K562 (cell line): ENCODE results near the gene BACH1.

Experiments used
- GATA2 ChIP-seq: sonication (generic); formaldehyde crosslinking; IDR thresholded peaks from 2 replicates; pipeline ENCODE4 v1.4.0; 2020; ENCODE audit warnings: mild to moderate bottlenecking, missing genetic modification reagents
- MXI1 ChIP-seq: IDR thresholded peaks from 2 replicates; pipeline ENCODE4 v1.6.1; 2011; ENCODE audit warnings: low read depth, mild to moderate bottlenecking, improper control_type of control experiment, low read length
- NCOA4 ChIP-seq: fragments of 450-650 bp; IDR thresholded peaks from 2 replicates; pipeline ENCODE4 v1.6.1; 2018; ENCODE audit warnings: mild to moderate bottlenecking; ENCODE audit not compliant: partially characterized antibody
- NEUROD1 ChIP-seq: fragments of 150-350 bp; IDR thresholded peaks from 2 replicates; pipeline ENCODE4 v1.6.1; 2014; ENCODE audit warnings: borderline replicate concordance, low read length, low read depth; ENCODE audit not compliant: partially characterized antibody
- POLR2A ChIP-seq: fragments of 450-650 bp; conservative IDR thresholded peaks from 2 replicates; pipeline ENCODE4 v1.6.1; 2016
- POLR2AphosphoS2 ChIP-seq: IDR thresholded peaks from 2 replicates; pipeline ENCODE4 v1.6.1; 2012; ENCODE audit warnings: low read length, improper control_type of control experiment
- SIN3A ChIP-seq, 2 experiments: fragments of 150-350 bp in 1 of 2; IDR thresholded peaks; 2 replicates each; pipeline ENCODE4 v1.6.1; 2011 to 2016; ENCODE audit warnings: borderline replicate concordance in 2 of 2, low read depth in 2 of 2, low read length in 2 of 2, mild to moderate bottlenecking in 2 of 2, moderate library complexity in 2 of 2; ENCODE audit not compliant: control insufficient read depth in 1 of 2
- SNAPC5 ChIP-seq: fragments of 250-450 bp; sonication (Bioruptor Pico); IDR thresholded peaks from 2 replicates; pipeline ENCODE4 v1.8.0; 2021; ENCODE audit warnings: moderate library complexity, mild to moderate bottlenecking, inconsistent platforms
- ZNF24 ChIP-seq: fragments of 450-650 bp; IDR thresholded peaks from 2 replicates; pipeline ENCODE4 v1.6.1; 2016
- ZNF324 ChIP-seq: fragments of 250-450 bp; sonication (Bioruptor Pico); IDR thresholded peaks from 2 replicates; pipeline ENCODE4 v1.4.0; 2020; ENCODE audit warnings: mild to moderate bottlenecking
- ZNF766 ChIP-seq: fragments of 200-800 bp; sonication (Bioruptor generic); conservative IDR thresholded peaks from 2 replicates; pipeline ENCODE4 v1.6.1; 2016; ENCODE audit warnings: missing genetic modification characterization, missing compliant biosample characterization
- TF ChIP-seq, protein P1 (sequence below), 3 experiments: IDR thresholded peaks in 2 of 3; conservative IDR thresholded peaks in 1 of 3; 2 replicates each; pipeline ENCODE4 v1.5.1; 2011 to 2012; ENCODE audit warnings: low read length in 3 of 3, mild to moderate bottlenecking in 3 of 3, control low read depth in 2 of 3, improper control_type of control experiment in 1 of 3, inconsistent platforms in 1 of 3, low read depth in 1 of 3, mixed read lengths in 1 of 3, moderate library complexity in 1 of 3; ENCODE audit not compliant: insufficient read depth in 2 of 3

- TF ChIP-seq SIN3A (IDR thresholded peaks at IDR 0.05; ENCODE audit: borderline replicate concordance in 2 of 2, control insufficient read depth in 1 of 2, low read depth in 2 of 2, low read length in 2 of 2) = no peak
- TF ChIP-seq POLR2AphosphoS2 = no peak
- TF ChIP-seq ZNF766 (CRISPR knock-in tag) = no peak
- TF ChIP-seq, protein P1, sequence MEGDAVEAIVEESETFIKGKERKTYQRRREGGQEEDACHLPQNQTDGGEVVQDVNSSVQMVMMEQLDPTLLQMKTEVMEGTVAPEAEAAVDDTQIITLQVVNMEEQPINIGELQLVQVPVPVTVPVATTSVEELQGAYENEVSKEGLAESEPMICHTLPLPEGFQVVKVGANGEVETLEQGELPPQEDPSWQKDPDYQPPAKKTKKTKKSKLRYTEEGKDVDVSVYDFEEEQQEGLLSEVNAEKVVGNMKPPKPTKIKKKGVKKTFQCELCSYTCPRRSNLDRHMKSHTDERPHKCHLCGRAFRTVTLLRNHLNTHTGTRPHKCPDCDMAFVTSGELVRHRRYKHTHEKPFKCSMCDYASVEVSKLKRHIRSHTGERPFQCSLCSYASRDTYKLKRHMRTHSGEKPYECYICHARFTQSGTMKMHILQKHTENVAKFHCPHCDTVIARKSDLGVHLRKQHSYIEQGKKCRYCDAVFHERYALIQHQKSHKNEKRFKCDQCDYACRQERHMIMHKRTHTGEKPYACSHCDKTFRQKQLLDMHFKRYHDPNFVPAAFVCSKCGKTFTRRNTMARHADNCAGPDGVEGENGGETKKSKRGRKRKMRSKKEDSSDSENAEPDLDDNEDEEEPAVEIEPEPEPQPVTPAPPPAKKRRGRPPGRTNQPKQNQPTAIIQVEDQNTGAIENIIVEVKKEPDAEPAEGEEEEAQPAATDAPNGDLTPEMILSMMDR (IDR thresholded peaks at IDR 0.05 in 2 of 3, conservative IDR thresholded peaks at IDR 0.05 in 1 of 3; ENCODE audit: insufficient read depth in 2 of 3, low read depth in 1 of 3, low read length in 3 of 3) = no peak
- no peak for TF ChIP-seq ZNF324 (CRISPR knock-in tag)
- no peak for TF ChIP-seq GATA2 (CRISPR knock-in tag)
- TF ChIP-seq MXI1 = no peak
- no peak for TF ChIP-seq ZNF24
- no peak for TF ChIP-seq SNAPC5 (CRISPR knock-in tag)
- no peak for TF ChIP-seq POLR2A
- no peak for TF ChIP-seq NCOA4
- TF ChIP-seq NEUROD1 = no peak
Observed at GRCh38 chr21:29296446-29296845, 2.3 kb upstream of the BACH1 start.
